Cardiac fibroblast (primary cell): ENCODE results near the gene GPR84.

Experiments used
- DNase-seq, 2 donors: peaks; one replicate each; pipeline versions ENCODE4 v3.0.0 to v3.0.0-alpha.2; 2010; ENCODE audit warnings: low read depth in 2 of 2
- H3K4me3 ChIP-seq, 2 donors: replicated peaks in 1 of 2; 1 replicate in 1 of 2; 2 replicates in 1 of 2; pipeline ENCODE4 v1.5.1; 2011; ENCODE audit warnings: low read depth in 2 of 2, low read length in 2 of 2, mild to moderate bottlenecking in 2 of 2, moderate library complexity in 1 of 2
- TF ChIP-seq, protein P1 (sequence below): IDR thresholded peaks from one replicate; pipeline ENCODE4 v1.5.1; 2011; ENCODE audit warnings: low read depth, mild to moderate bottlenecking, low read length, inconsistent platforms

GPR84 gene

DNA sequence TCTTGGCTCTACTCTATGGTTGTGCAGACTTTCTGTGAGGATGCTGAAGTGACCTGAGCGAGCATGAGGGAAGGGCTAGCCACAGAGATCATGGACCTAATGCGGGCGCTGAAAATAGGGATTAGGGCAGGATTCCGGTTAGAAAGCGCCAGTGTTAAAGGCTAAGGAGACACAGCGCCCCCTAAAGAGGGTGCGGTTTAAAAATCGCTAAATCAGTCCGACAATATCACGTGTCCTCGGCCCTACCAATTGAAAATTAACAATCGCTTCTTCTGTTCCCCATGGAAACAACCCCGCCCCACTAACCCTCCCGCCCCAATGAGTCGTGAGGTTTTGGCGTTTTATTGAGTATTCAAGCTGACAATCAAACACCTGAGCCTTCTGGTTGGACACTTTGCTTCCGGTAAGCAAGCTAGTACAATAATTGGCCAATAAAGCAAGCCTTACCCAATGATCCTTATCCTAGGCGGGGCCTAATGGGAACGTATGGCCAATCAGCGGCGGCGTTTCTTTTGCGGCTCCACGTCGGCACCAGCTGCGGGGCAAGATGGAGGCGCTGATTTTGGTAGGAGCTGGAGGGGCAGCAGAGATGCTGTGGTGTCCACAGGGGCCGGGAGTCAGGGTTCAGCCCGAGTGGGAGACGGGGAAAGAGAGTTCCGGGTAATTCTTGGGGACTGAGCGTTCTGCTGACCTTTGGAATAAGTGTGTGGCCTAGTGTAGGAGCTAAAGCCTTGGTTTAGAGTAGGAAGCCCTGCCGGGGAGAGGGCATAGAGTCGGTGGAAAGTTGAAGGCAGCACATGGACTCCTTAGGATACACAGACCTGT is 39.5 kb downstream of the GPR84 start, which contains the start of gene COPZ1:
COPZ1 (plus strand) TSS at position 515 of the 825 bp plus-strand sequence; CDS start at position 548, 33 bp downstream.
- peak; percentile 100 for DNase-seq
- H3K4me3 ChIP-seq: peak within 1 kb of the TSS; percentile 72 to 93
- TF ChIP-seq, protein P1, sequence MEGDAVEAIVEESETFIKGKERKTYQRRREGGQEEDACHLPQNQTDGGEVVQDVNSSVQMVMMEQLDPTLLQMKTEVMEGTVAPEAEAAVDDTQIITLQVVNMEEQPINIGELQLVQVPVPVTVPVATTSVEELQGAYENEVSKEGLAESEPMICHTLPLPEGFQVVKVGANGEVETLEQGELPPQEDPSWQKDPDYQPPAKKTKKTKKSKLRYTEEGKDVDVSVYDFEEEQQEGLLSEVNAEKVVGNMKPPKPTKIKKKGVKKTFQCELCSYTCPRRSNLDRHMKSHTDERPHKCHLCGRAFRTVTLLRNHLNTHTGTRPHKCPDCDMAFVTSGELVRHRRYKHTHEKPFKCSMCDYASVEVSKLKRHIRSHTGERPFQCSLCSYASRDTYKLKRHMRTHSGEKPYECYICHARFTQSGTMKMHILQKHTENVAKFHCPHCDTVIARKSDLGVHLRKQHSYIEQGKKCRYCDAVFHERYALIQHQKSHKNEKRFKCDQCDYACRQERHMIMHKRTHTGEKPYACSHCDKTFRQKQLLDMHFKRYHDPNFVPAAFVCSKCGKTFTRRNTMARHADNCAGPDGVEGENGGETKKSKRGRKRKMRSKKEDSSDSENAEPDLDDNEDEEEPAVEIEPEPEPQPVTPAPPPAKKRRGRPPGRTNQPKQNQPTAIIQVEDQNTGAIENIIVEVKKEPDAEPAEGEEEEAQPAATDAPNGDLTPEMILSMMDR: peak; percentile 71

- DNase-seq: no peak
- TF ChIP-seq, protein P1: no peak
- H3K4me3 ChIP-seq: no peak overlapping the region
These were observed 42.9 kb downstream of the GPR84 start for GRCh38 chr12:54321363-54321762.
